ENCODE measurements around the gene C6orf132.

GRCh38 chr6:42086046-42087035, 56.1 kb downstream of the C6orf132 start:
- TF ChIP-seq POLR2A (IDR thresholded peaks at IDR 0.05; ENCODE audit: low read depth, low read length) (no peak), TAF1 (IDR thresholded peaks at IDR 0.05; ENCODE audit: low read depth, low read length) (no peak), POLR2AphosphoS5 (IDR thresholded peaks at IDR 0.05; ENCODE audit: low read depth, low read length) (no peak)

Measured in GM12891 (cell line).